Inflammatory macrophage treated with lipopolysaccharide for 4 hours (primary cell): ENCODE results near the gene RAVER2.
"Not testable (repeated sequence)": the region's sequence is repeated elsewhere in the genome, so short reads cannot be mapped to it uniquely, and the experiment has no call there.

Source experiments
- DNase-seq: peaks from one replicate; pipeline ENCODE4 v3.0.0-alpha.2; 2020

RAVER2 gene

GRCh38 chr1:64748706-64749105 lies 3.8 kb downstream of the RAVER2 start:
- no peak for DNase-seq

- DNase-seq = no peak
Observed at GRCh38 chr1:64750092-64750491, 5.2 kb downstream of the RAVER2 start.

- no peak for DNase-seq
Observed at GRCh38 chr1:64750875-64751274, 6.0 kb downstream of the RAVER2 start.

GRCh38 chr1:64754173-64754572 lies 9.3 kb downstream of the RAVER2 start:
- no peak for DNase-seq

- no peak for DNase-seq
Observed at GRCh38 chr1:64755361-64755760, 10.5 kb downstream of the RAVER2 start.

- no peak for DNase-seq
Observed at GRCh38 chr1:64756770-64757169, 11.9 kb downstream of the RAVER2 start.

- no peak for DNase-seq
Observed at GRCh38 chr1:64757213-64757612, 12.3 kb downstream of the RAVER2 start.

GRCh38 chr1:64758233-64758632 lies 13.4 kb downstream of the RAVER2 start:
- no peak for DNase-seq

- DNase-seq = no peak
Observed at GRCh38 chr1:64759968-64760367, 15.1 kb downstream of the RAVER2 start.

- no peak for DNase-seq
Observed at GRCh38 chr1:64765012-64765411, 20.1 kb downstream of the RAVER2 start.

- no peak for DNase-seq
Observed at GRCh38 chr1:64765826-64766225, 21.0 kb downstream of the RAVER2 start.

GRCh38 chr1:64766429-64766828 lies 21.6 kb downstream of the RAVER2 start:
- DNase-seq = no peak

GRCh38 chr1:64769482-64769881 lies 24.6 kb downstream of the RAVER2 start:
- no peak for DNase-seq

- no peak for DNase-seq
Observed at GRCh38 chr1:64769971-64770370, 25.1 kb downstream of the RAVER2 start.

- not testable (repeated sequence) for DNase-seq
Observed at GRCh38 chr1:64773306-64773705, 28.4 kb downstream of the RAVER2 start.

- DNase-seq = peak; percentile 3
Observed at GRCh38 chr1:64775113-64775512, 30.2 kb downstream of the RAVER2 start.

- not testable (repeated sequence) for DNase-seq
Observed at GRCh38 chr1:64782044-64782443, 37.2 kb downstream of the RAVER2 start.

GRCh38 chr1:64782848-64783247 lies 38.0 kb downstream of the RAVER2 start:
- DNase-seq = not testable (repeated sequence)

GRCh38 chr1:64790832-64791487 lies 46.1 kb downstream of the RAVER2 start:
- peak; percentile 3 for DNase-seq

- DNase-seq = no peak
Observed at GRCh38 chr1:64798872-64799271, 54.0 kb downstream of the RAVER2 start.

- DNase-seq = no peak
Observed at GRCh38 chr1:64801851-64802523, 57.1 kb downstream of the RAVER2 start.

GRCh38 chr1:64809309-64809708 lies 64.4 kb downstream of the RAVER2 start:
- no peak for DNase-seq

GRCh38 chr1:64810001-64810400 lies 65.1 kb downstream of the RAVER2 start:
- no peak for DNase-seq

GRCh38 chr1:64811131-64811530 lies 66.3 kb downstream of the RAVER2 start:
- DNase-seq = no peak

GRCh38 chr1:64814427-64814826 lies 69.6 kb downstream of the RAVER2 start:
- DNase-seq = no peak
